IPS-NIHi7 (cell line): Measurements from ENCODE around the gene PANK3.
"Not testable (repeated sequence)": the region's sequence is repeated elsewhere in the genome, so short reads cannot be mapped to it uniquely, and the experiment has no call there.

Experiments
- DNase-seq: peaks from one replicate; pipeline ENCODE4 v3.0.0; 2012; ENCODE audit warnings: mixed read lengths; ENCODE audit errors: extremely low spot score

The PANK3 gene

GRCh38 chr5:168592014-168592368, 12.8 kb upstream of the PANK3 start:
- no peak for DNase-seq

GRCh38 chr5:168591302-168592013, 12.3 kb upstream of the PANK3 start:
- DNase-seq, result no peak

- no peak for DNase-seq
Observed at GRCh38 chr5:168590666-168591065, 11.5 kb upstream of the PANK3 start.

GRCh38 chr5:168587987-168588386, 8.8 kb upstream of the PANK3 start:
- no peak for DNase-seq

GRCh38 chr5:168585119-168585856, 6.1 kb upstream of the PANK3 start:
- DNase-seq, result no peak

GRCh38 chr5:168583742-168584482, 4.7 kb upstream of the PANK3 start:
- no peak for DNase-seq

- DNase-seq, result not testable (repeated sequence)
Observed at GRCh38 chr5:168580814-168581469, 1.8 kb upstream of the PANK3 start.

GRCh38 chr5:168580227-168580508, 1.0 kb upstream of the PANK3 start:
- DNase-seq, result no peak

GRCh38 chr5:168579488-168580226, 489 bp upstream of the PANK3 start:
- peak; percentile 99 for DNase-seq

- no peak for DNase-seq
Observed at GRCh38 chr5:168578006-168578405, 1.2 kb downstream of the PANK3 start.

GRCh38 chr5:168575391-168576372, 3.5 kb downstream of the PANK3 start:
- no peak for DNase-seq

- not testable (repeated sequence) for DNase-seq
Observed at GRCh38 chr5:168574156-168574555, 5.0 kb downstream of the PANK3 start.

GRCh38 chr5:168573663-168574062, 5.5 kb downstream of the PANK3 start:
- DNase-seq, result not testable (repeated sequence)

GRCh38 chr5:168570490-168571328, 8.5 kb downstream of the PANK3 start:
- DNase-seq, result no peak

GRCh38 chr5:168568738-168569137, 10.4 kb downstream of the PANK3 start:
- no peak for DNase-seq

GRCh38 chr5:168563959-168564358, 15.2 kb downstream of the PANK3 start:
- DNase-seq, result no peak

- DNase-seq, result no peak
Observed at GRCh38 chr5:168562279-168562678, 16.9 kb downstream of the PANK3 start.

GRCh38 chr5:168557389-168557788, 21.8 kb downstream of the PANK3 start:
- DNase-seq, result no peak

GRCh38 chr5:168553377-168554130, 25.6 kb downstream of the PANK3 start:
- no peak for DNase-seq
